Epithelial cell of proximal tubule (primary cell): ENCODE data around the gene ACBD3. TPM values are rescaled to one million over a fixed set of nuclear protein-coding genes. Genes with fewer than 3 reads are reported as not detected.
A peak's percentile ranks its signal among the peaks of the same experiment; 100 is the strongest.

Experiments used
- DNase-seq: peaks from one replicate; pipeline ENCODE4 v3.0.0-alpha.2; 2011; ENCODE audit warnings: low read depth
- H3K4me3 ChIP-seq: 2 replicates; pipeline ENCODE4 v1.5.1; 2011; ENCODE audit warnings: low read depth, mild to moderate bottlenecking, low read length
- CTCF ChIP-seq: conservative IDR thresholded peaks from 2 replicates; pipeline ENCODE4 v1.5.1; 2012; ENCODE audit warnings: low read depth, mild to moderate bottlenecking, low read length
- total RNA-seq: library from RNA; depleted of rRNA; stranded (reverse); fragments of >200 nt; gene quantifications from 2 replicates; pipeline ENCODE4 v1.2.3, GENCODE V29; 2015

ACBD3 gene
- total RNA-seq, result 32.0 and 34.8 TPM in 2 replicates

GRCh38 chr1:226186124-226187018 is at the start of gene ACBD3:
ACBD3 (minus strand) TSS chr1:226186741; CDS start chr1:226186675, 66 bp downstream.
- H3K4me3 ChIP-seq, result peak within 1 kb of the TSS; percentile 85
- DNase-seq, result no peak
- TF ChIP-seq CTCF, result no peak

- DNase-seq, result no peak
- no peak for TF ChIP-seq CTCF
- H3K4me3 ChIP-seq, result no peak overlapping the region
Observed at GRCh38 chr1:226233806-226234205, 47.3 kb upstream of the ACBD3 start.

- no peak for TF ChIP-seq CTCF
- DNase-seq, result no peak
- no peak overlapping the region for H3K4me3 ChIP-seq
Observed at GRCh38 chr1:226233293-226233692, 46.8 kb upstream of the ACBD3 start.

- no peak overlapping the region for H3K4me3 ChIP-seq
- no peak for DNase-seq
- TF ChIP-seq CTCF, result no peak
Observed at GRCh38 chr1:226226601-226227000, 40.1 kb upstream of the ACBD3 start.

GRCh38 chr1:226223786-226224244 is 37.3 kb upstream of the ACBD3 start:
- no peak for TF ChIP-seq CTCF
- H3K4me3 ChIP-seq, result peak overlapping the region; percentile 48
- no peak for DNase-seq

- no peak for DNase-seq
Observed at GRCh38 chr1:226223157-226223785, 36.7 kb upstream of the ACBD3 start, which contains the start of gene MIXL1. MIXL1 (plus strand) TSS chr1:226223664; CDS start chr1:226223682, 18 bp downstream.

More at GRCh38 chr1:226223157-226223785, 36.7 kb upstream of the ACBD3 start, which contains the start of gene MIXL1:
- H3K4me3 ChIP-seq, result peak within 1 kb of the TSS; percentile 48
- TF ChIP-seq CTCF, result no peak
